SK-N-SH (cell line): ENCODE measurements around the gene BRSK1. TPM values are rescaled to one million over a fixed set of nuclear protein-coding genes. Genes with fewer than 3 reads are reported as not detected.

Experiments
- CTCF ChIA-PET: fragments of 300-600, 350-600 bp; formaldehyde crosslinking; extraction: SDS; loops from one replicate; lab custom pipeline; 2021; lab: Yijun Ruan, JAX
- POLR2A ChIA-PET: fragments of 350-600 bp; sonication (Branson Sonifier 250); formaldehyde crosslinking; extraction: SDS; loops from one replicate; lab custom pipeline; 2020; ENCODE audit warnings: antibody characterized with exemption, inconsistent platforms; lab: Yijun Ruan, JAX
- DNase-seq: peaks from one replicate; pipeline ENCODE4 v3.0.0; 2012
- H2AFZ ChIP-seq: fragments of 200-600 bp; sonication (generic); 2 replicates; pipeline ENCODE4 v1.8.1; 2016; ENCODE audit warnings: antibody characterized with exemption, mild to moderate bottlenecking, low read depth
- H3F3A ChIP-seq: fragments of 200-600 bp; sonication (generic); replicated peaks from 2 replicates; pipeline ENCODE3; 2016; ENCODE audit warnings: antibody characterized with exemption, mild to moderate bottlenecking; ENCODE audit not compliant: insufficient read depth
- H3K27ac ChIP-seq, 2 experiments: fragments of 200-500 bp in 1 of 2; fragments of 200-600 bp in 1 of 2; sonication (Bioruptor generic) in 1 of 2; sonication (generic), shearing (Covaris generic) in 1 of 2; 2 replicates each; pipeline versions ENCODE4 v1.5.1 to v1.6.1; 2014 to 2016; ENCODE audit warnings: low read depth in 2 of 2, inconsistent platforms in 1 of 2, low read length in 1 of 2, mild to moderate bottlenecking in 1 of 2, mixed read lengths in 1 of 2
- H3K27me3 ChIP-seq: fragments of 200-600 bp; sonication (generic), shearing (Covaris generic); 2 replicates; pipeline ENCODE4 v1.6.1; 2016; ENCODE audit warnings: mixed run types; ENCODE audit not compliant: insufficient read depth
- H3K36me3 ChIP-seq, 2 experiments: fragments of 200-500 bp in 1 of 2; fragments of 200-600 bp in 1 of 2; sonication (Bioruptor generic) in 1 of 2; sonication (generic) in 1 of 2; replicated peaks in 1 of 2; 2 replicates each; pipeline versions ENCODE3 to v1.5.1; 2014 to 2016; ENCODE audit warnings: low read length in 1 of 2, mild to moderate bottlenecking in 1 of 2; ENCODE audit not compliant: insufficient read depth in 2 of 2, control insufficient read depth in 1 of 2
- H3K4me1 ChIP-seq, 2 experiments: fragments of 200-500 bp in 1 of 2; fragments of 200-600 bp in 1 of 2; sonication (Bioruptor generic) in 1 of 2; sonication (generic), shearing (Covaris generic) in 1 of 2; 2 replicates each; pipeline versions ENCODE4 v1.5.1 to v1.6.1; 2014 to 2016; ENCODE audit warnings: low read depth in 1 of 2, low read length in 1 of 2, mixed run types in 1 of 2; ENCODE audit not compliant: insufficient read depth in 2 of 2, control insufficient read depth in 1 of 2
- H3K4me2 ChIP-seq: fragments of 200-600 bp; sonication (generic), shearing (Covaris generic); 2 replicates; pipeline ENCODE4 v1.6.1; 2017; ENCODE audit warnings: mixed run types
- H3K4me3 ChIP-seq, 2 experiments: fragments of 200-500 bp in 1 of 2; fragments of 200-600 bp in 1 of 2; sonication (Bioruptor generic) in 1 of 2; sonication (generic), shearing (Covaris generic) in 1 of 2; 2 replicates each; pipeline versions ENCODE4 v1.5.1 to v1.8.1; 2014 to 2016; ENCODE audit warnings: low read depth in 2 of 2, inconsistent platforms in 1 of 2, low read length in 1 of 2, mild to moderate bottlenecking in 1 of 2, mixed read lengths in 1 of 2, moderate library complexity in 1 of 2
- H3K79me2 ChIP-seq: fragments of 200-600 bp; sonication (generic); 2 replicates; pipeline ENCODE4 v1.8.1; 2017; ENCODE audit warnings: mild to moderate bottlenecking; ENCODE audit not compliant: insufficient read depth
- H3K9ac ChIP-seq: fragments of 200-600 bp; sonication (generic); 2 replicates; pipeline ENCODE4 v1.6.1; 2017; ENCODE audit warnings: mixed run types
- H3K9me2 ChIP-seq: fragments of 200-600 bp; sonication (generic); 2 replicates; pipeline ENCODE4 v1.6.1; 2017; ENCODE audit warnings: mixed run types
- H3K9me3 ChIP-seq: fragments of 200-600 bp; sonication (generic); 2 replicates; pipeline ENCODE4 v1.6.1; 2017; ENCODE audit warnings: mixed run types, mild to moderate bottlenecking, moderate library complexity
- H4K20me1 ChIP-seq: fragments of 200-600 bp; sonication (generic); 2 replicates; pipeline ENCODE4 v1.6.1; 2017; ENCODE audit warnings: mild to moderate bottlenecking, mixed run types; ENCODE audit not compliant: insufficient read depth
- ELF1 ChIP-seq: IDR thresholded peaks from 2 replicates; pipeline ENCODE4 v1.4.0; 2012
- EP300 ChIP-seq, 2 experiments: IDR thresholded peaks; 2 replicates each; pipeline versions ENCODE4 v1.4.0 to v1.6.1; 2012; ENCODE audit warnings: borderline replicate concordance in 1 of 2, low read depth in 1 of 2, low read length in 1 of 2
- FOSL2 ChIP-seq: IDR thresholded peaks from 2 replicates; pipeline ENCODE4 v1.4.0; 2012; ENCODE audit warnings: low read depth, mild to moderate bottlenecking, moderate library complexity, borderline replicate concordance
- MEF2A ChIP-seq: IDR thresholded peaks from 2 replicates; pipeline ENCODE4 v1.4.0; 2012; ENCODE audit warnings: low read depth, borderline replicate concordance
- MXI1 ChIP-seq: IDR thresholded peaks from 2 replicates; pipeline ENCODE4 v1.6.1; 2012; ENCODE audit warnings: mild to moderate bottlenecking, low read depth, low read length, improper control_type of control experiment
- NRF1 ChIP-seq: IDR thresholded peaks from 2 replicates; pipeline ENCODE4 v1.6.1; 2012; ENCODE audit warnings: low read depth, mild to moderate bottlenecking, low read length
- POLR2AphosphoS5 ChIP-seq: IDR thresholded peaks from 2 replicates; pipeline ENCODE4 v1.6.1; 2012; ENCODE audit warnings: low read depth, low read length
- REST ChIP-seq: IDR thresholded peaks from 2 replicates; pipeline ENCODE4 v1.6.1; 2012; ENCODE audit warnings: mild to moderate bottlenecking, low read depth, low read length, moderate library complexity
- RFX5 ChIP-seq: IDR thresholded peaks from 2 replicates; pipeline ENCODE4 v1.6.1; 2012; ENCODE audit warnings: mild to moderate bottlenecking, improper control_type of control experiment, low read length
- SIN3A ChIP-seq: IDR thresholded peaks from 2 replicates; pipeline ENCODE4 v1.6.1; 2012; ENCODE audit warnings: low read depth, mild to moderate bottlenecking, low read length, moderate library complexity, borderline replicate concordance
- SMC3 ChIP-seq: IDR thresholded peaks from 2 replicates; pipeline ENCODE4 v1.6.1; 2012; ENCODE audit warnings: low read depth, low read length, improper control_type of control experiment
- TAF1 ChIP-seq: IDR thresholded peaks from 2 replicates; pipeline ENCODE4 v1.6.1; 2012; ENCODE audit warnings: low read depth, mild to moderate bottlenecking, low read length, moderate library complexity, borderline replicate concordance
- TCF12 ChIP-seq: IDR thresholded peaks from 2 replicates; pipeline ENCODE4 v1.4.0; 2012
- TEAD4 ChIP-seq: IDR thresholded peaks from 2 replicates; pipeline ENCODE4 v1.4.0; 2012; ENCODE audit warnings: mild to moderate bottlenecking, borderline replicate concordance; ENCODE audit not compliant: insufficient read depth
- USF2 ChIP-seq: fragments of 150-350 bp; IDR thresholded peaks from 2 replicates; pipeline ENCODE4 v1.6.1; 2017; ENCODE audit warnings: antibody characterized with exemption, low read length, low read depth, borderline replicate concordance
- YY1 ChIP-seq: IDR thresholded peaks from 2 replicates; pipeline ENCODE4 v1.4.0; 2012; ENCODE audit warnings: low read depth, mild to moderate bottlenecking
- ZBTB33 ChIP-seq: IDR thresholded peaks from 2 replicates; pipeline ENCODE4 v1.4.0; 2012; ENCODE audit warnings: low read depth, borderline replicate concordance
- WGBS: methylation state at CpG from one replicate; pipeline ENCODE4 v1.1.6; 2017; ENCODE audit warnings: low lambda C conversion rate; 5-methylcytosine and 5-hydroxymethylcytosine counted together
- polyA plus RNA-seq, 3 experiments: library from polyadenylated mRNA; depleted of rRNA; stranded (reverse); fragments of >200 nt; gene quantifications; 2 replicates each; pipeline ENCODE4 v1.2.3, GENCODE V29; 2012
- TF ChIP-seq, protein P1 (sequence below): IDR thresholded peaks from 2 replicates; pipeline ENCODE4 v1.4.0; 2012; ENCODE audit warnings: low read depth

The BRSK1 gene
- polyA plus RNA-seq, 1 of the 3 experiments (the other 2 are of a cell fraction), result 49.7 TPM

GRCh38 chr19:55345101-55345817 lies 61.5 kb downstream of the BRSK1 start:
- WGBS, result 94% methylated on average over 22 of the region's 22 CpGs
- Histone ChIP-seq H3K4me2 (no peak overlapping the region), H3K4me1 (peaks cover 0 to 38% of the 10 kb centered on the region in 2 experiments; a peak in 1 of 4 replicates), H3K4me3 (no peak overlapping the region), H3K9me3 (no peaks in the 10 kb centered on the region), H2AFZ (no peak overlapping the region), H3K79me2 (peaks cover 7% of the 10 kb centered on the region; the same call in 1 of the 2 replicates), H3K27ac (peak overlapping the region in 1 of 2 experiments; percentile 85; a peak in 2 of 4 replicates), H3K9ac (no peak overlapping the region), H3K27me3 (no peaks in the 10 kb centered on the region), H4K20me1 (no peaks in the 10 kb centered on the region), H3F3A (peaks cover 6% of the 10 kb centered on the region), H3K36me3 (peaks cover 0 to 4% of the 10 kb centered on the region in 2 experiments), H3K9me2 (no peaks in the 10 kb centered on the region)
- CTCF ChIA-PET, result interaction anchor here (0.8 to 1.0 kb wide), 4 partner anchors 38 to 287 kb away, joined by 3 read pairs; partner anchors contain the start of gene TMEM238
- TF ChIP-seq TCF12 (no peak), NRF1 (no peak), TAF1 (no peak), SIN3A (no peak), POLR2AphosphoS5 (no peak), USF2 (no peak), EP300 (IDR thresholded peaks at IDR 0.05; ENCODE audit: borderline replicate concordance in 1 of 2, low read depth in 1 of 2, low read length in 1 of 2) (no peak), MXI1 (no peak), TEAD4 (no peak), MEF2A (no peak), ELF1 (no peak), RFX5 (no peak), SMC3 (no peak), REST (no peak), FOSL2 (no peak), YY1 (no peak), ZBTB33 (no peak)
- TF ChIP-seq, protein P1, sequence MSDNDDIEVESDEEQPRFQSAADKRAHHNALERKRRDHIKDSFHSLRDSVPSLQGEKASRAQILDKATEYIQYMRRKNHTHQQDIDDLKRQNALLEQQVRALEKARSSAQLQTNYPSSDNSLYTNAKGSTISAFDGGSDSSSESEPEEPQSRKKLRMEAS, result no peak
- POLR2A ChIA-PET, result interaction anchor here (1.1 kb wide), 1 partner anchor 62 kb away, joined by 5 read pairs; the partner anchor contains the start of gene UBE2S
- DNase-seq, result no peak
